HG03095 (cell line): ENCODE results near the gene MNAT1.
"Not testable (repeated sequence)": the region's sequence is repeated elsewhere in the genome, so short reads cannot be mapped to it uniquely, and the experiment has no call there.

Source experiments
- ATAC-seq: cut with Tn5 transposase; IDR thresholded peaks from one replicate; pipeline ENCODE4 v1.9.1; 2021; ENCODE audit warnings: moderate library complexity; ENCODE audit not compliant: unreplicated experiment

The MNAT1 gene

DNA sequence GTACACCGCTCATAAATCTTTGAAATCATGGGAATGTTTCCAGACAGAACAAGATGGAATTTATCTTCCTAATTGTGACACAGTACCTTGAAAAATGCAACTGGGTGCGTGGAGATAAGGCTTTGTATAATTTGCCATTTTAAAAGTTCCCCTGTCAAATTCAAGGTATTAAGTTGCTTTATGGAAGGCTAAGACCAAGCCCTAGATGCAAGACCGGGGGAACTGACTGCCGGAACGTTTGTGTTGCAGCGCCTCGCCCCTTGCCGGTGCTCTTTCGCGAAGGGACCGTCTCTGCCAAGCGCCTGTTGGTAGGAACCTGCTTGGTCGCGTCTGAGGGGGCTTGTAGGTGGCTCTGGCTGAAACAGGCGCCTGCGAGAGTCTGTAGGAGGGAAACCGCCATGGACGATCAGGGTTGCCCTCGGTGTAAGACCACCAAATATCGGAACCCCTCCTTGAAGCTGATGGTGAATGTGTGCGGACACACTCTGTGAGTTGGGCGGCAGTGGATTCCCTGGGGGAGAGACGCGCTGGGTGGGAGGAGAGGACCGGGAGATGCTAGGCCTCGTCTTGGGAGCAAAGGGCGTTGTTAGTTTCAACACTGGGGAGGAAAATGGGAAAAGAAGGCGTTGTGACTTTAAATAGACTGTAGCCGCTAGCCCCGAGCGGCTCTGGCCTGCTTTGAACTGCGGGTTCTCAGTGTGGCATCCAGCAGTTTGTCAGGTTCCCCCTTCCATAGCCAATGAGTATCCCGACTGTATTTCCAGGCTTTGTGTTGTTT lies at the start of gene MNAT1:
TSS of gene MNAT1 (plus strand) at position 297 of the 778 bp plus-strand sequence. CDS start at position 399, 102 bp downstream.
- ATAC-seq = peak; percentile 94

DNA sequence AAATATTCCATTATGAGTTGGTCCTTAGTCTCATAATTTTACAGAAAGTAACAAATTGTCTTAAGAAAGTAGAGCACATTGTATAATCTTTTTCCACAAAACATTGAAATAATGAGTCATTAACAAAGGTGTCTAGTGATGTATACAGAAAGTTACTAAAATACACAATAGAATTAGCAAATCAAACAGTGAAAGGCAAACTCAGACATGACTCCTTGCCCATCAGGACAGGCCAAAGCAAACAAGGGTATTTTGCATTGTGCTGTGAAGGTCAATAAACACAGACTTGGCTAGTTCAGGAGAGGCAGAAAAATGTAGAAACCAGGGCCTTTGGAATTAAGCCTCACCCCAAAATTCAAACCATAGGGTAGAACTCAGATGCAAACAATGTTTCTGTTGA lies 47.7 kb upstream of the MNAT1 start:
- ATAC-seq = no peak

DNA sequence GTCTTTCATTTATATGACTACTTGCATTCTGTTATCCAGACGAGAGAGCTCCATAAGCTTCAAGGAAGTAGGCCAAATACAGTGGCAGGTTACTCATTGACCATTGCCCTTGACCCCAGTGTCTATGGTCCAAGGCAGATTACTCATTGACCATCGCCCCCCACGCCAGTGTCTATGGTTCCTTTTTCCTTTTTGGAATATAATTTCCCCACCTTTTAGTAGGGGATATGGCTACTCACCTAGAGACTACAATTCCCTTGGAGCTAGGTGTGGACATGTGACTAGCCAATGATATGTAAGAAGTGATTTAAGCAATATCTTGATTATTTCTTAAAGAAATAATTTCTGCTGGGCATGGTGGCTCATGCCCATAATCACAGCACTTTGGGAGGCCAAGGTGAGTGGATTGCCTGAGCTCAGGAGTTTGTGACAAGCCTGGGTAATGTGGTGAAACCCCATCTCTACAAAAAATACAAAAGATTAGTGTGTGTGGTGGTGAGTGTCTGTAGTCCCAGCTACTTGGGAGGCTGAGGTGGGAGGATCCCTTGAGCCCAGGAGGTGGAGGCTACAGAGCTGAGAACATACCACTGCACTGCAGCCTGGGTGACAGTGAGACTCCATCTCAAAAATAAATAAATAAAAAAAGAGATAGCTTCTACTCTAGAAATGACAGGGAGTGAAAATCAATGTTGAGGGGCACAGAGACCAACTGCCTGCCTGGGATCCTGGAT lies 43.0 kb upstream of the MNAT1 start:
- no peak for ATAC-seq

DNA sequence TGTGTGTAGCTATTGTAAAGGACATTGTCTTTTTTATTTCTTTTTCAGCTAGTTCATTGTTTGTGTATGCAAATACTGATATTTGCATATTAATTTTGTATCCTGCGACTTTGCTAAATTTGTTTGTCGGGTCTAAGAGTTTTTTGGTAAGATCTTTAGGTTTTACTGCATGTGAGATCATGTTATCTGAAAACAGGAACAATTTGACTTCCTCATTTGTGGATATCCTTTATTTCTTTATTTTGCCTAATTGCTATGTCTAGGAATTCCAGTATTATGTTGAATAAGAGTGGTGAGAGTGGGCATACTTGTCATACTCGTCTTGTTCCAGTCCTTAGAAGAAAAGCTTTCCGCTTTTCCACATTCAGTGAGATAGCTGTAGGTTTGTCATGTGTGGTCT lies 39.2 kb upstream of the MNAT1 start:
- ATAC-seq = no peak

DNA sequence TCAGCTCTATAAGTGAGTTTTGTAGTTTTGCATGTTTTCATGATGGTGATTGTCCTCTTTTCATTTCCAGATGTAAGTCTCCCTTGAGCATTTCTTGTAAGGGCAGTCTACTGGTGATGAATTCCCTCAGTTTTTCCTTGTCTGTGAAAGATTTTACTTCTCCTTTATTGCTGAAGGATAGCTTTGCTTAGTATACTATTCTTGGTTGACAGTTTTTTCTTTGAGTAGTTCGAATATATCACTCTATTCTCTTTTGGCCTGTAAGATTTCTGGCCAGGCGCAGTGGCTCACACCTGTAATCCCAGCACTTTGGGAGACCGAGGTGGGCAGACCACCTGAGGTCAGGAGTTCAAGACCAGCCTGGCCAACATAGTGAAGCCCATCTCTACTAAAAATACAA lies 34.0 kb upstream of the MNAT1 start:
- no peak for ATAC-seq

DNA sequence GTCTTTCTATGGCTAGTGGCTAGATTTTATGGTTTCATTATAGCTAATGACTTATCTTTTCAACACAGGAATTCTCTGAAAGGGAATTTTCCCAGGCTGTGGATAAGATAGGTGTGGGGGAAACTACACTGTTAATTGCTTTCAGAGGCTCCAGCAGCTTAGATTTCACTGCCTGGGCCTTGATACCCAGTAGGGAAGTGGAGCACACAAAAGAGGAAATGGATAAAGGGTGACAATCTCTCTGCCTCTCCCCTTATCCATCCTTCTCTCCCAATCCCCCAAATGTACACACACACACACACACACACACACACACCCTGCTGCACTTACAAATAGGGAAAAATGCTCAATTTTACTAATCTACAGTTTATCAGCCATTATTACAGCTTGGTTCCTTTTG lies 29.5 kb upstream of the MNAT1 start:
- no peak for ATAC-seq

DNA sequence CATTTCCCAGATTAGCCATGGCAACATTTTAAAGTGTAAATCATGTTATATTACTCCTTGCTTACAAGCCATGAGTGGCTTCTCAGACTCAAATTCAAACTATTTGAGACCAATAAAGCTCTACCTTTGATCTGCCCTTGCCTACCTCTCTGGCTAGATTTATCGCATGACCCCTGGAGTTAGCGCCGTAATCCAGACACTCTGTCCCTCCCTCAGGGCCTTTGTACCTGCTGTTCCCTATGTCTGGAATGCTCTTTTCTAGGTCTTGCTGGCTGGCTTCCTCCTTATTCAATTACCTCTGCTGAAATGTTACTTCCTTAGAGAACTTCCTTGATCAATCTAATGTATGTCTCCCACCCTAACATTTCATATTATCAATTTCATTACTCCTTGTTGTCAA lies 26.7 kb upstream of the MNAT1 start:
- ATAC-seq = no peak

DNA sequence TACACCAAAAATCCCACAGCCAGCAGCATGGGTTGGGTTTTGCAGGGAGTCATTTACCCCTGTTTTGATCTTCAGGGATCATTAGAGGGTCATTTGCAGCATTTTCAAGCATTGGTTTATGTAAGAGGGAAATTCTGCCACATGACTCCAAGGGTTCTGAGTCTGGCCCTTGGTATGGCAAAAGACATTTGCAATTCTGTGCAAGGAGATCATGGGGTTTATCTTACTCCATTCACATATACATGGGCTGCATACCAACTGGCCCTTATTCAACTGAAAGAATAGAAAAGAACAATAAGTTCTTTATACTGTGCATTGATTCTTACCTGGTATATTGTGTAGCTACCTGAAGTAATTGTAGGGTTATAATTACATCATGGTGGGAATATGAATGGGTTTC lies 24.1 kb upstream of the MNAT1 start:
- no peak for ATAC-seq

DNA sequence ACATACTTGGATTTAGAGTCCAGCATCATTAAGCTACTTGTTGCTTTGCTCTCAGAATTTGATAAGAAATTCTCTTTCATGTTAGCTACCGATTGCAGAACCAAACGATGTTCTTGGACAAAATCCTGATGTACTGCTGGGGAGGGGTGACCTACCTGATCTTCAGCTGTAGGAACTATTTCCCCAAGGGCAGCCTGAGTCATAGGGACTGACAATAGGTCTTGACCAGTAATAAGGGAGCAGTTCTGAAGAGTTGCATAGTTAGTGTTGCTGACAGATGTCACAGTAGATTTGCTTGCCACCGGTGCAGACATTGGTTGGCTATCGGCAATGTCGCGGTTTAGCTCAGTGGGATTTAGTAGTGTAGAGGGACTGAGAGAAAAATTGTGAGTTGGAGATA lies 21.0 kb upstream of the MNAT1 start:
- no peak for ATAC-seq

DNA sequence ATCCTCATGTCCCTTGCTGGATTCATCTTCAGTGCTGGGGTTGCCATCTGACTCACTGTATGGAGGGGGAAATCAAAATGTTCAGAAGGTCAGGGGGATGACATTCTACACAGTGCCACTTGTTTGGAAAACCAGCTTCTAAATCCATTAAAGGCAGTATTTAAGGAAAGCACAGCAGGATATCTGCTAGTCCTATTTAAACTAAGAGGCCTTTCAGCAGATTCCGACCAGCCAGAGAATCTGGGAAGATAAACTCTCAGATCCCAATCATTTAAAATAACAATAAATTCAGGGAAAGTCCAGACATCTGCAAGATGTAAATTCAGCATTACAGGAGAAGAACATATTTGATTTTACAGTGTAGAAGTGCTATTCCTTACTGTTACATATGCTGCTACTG lies 14.2 kb upstream of the MNAT1 start:
- ATAC-seq = no peak

DNA sequence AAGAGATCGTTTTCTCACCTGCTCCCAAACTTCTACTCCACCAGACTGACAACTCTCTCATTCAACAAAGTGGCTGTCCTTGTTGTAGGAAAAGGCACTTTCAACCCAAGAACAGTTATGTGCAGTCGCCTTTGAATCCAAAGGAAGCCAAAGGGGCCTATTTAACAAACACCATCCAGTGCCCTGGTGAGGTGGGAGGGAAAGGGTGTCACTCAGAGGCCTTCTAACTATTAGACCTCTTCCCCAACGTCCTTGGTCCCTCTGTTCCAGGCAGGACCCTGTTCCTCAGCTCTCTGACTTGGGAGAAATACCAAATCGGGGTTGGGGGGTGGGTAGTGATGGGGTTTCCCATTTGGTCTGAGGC lies 13.6 kb upstream of the MNAT1 start:
- no peak for ATAC-seq

DNA sequence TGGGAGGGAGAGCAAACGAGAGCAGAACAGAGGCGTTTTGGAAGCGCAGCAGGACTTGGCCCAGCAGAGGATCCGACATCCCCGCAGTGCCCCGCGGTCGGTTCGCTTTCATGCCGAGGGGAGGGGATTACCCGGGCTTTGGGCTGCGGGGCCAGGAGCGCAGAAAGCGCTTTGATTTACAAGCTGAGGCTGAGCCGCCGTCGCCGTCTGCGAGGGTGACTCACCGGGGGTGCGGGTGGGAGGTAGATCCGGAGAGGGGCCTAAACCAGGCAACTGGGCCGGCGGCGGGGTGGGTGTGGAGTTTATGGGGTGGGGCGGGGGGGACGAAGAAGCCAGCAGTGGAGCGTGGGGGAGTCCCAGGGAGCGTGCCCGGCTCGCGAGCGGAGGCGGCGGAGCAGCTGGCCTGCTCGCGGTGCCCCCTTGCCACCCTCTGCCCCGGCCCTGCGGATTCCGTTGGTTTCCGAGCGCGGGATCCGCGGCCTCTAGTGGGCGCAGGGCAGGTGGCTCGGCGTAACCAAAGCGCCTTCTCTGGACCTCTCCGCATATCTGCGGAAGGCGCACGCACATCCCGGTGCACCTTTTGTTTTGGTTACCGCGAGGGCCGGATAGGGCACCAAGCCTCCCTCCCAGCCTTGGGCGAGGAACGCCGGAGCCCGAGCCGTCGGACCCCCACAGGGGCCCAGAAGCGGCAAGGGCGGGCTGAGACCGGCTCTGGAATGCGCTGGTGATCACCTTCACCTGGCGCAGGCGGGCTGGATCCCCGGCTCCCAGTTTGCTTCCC lies 13.0 kb upstream of the MNAT1 start:
- ATAC-seq = no peak

DNA sequence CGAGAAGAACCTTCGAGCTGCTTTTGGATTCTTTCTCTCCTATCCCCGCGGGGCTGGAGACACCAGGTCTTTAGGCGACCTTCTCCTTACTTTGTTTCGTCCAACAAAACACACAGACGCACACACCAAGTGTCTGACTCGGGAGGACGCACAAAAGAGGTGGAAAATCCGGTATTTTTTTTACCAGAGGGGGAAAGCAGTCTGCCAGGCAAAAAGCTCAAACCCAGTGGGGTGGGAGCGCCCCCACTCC lies 12.5 kb upstream of the MNAT1 start:
- ATAC-seq = no peak

DNA sequence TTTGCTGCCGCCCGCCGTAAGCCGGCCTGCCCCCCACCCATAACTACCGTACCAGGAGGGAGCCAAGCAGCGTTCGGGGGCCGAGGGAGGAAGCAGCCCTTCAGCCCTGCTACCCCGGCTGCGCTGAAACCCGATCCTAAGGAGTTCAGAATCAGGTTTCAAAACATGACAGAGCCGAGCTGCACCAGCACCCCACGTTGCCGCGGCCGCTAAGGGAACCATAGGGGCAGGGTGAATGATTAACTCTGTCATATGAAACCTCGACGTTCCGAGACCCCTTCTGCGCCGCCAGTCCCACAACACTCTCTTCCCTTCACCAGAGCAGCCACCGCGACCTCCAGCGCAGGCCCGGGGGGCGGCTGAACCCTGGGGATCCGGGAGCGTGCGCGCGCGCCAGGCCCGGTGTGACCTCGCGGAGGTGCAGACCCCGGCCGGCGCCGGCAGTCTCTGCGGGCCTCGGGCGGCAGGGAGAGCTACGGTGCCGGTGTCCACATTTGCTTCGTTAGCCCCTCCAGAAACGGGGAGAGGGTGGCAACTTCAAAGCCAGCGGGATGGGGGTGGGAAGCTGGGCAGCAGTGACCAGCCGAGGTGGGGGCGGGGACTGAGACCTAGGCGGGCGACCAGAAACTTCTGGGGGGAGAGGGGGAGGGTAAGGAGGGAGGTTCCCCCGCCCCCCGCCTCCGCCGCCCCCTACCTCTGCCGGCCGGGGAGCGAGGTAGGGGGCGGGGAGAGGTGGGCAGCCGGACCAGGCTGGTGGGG lies 12.0 kb upstream of the MNAT1 start:
- ATAC-seq = no peak

DNA sequence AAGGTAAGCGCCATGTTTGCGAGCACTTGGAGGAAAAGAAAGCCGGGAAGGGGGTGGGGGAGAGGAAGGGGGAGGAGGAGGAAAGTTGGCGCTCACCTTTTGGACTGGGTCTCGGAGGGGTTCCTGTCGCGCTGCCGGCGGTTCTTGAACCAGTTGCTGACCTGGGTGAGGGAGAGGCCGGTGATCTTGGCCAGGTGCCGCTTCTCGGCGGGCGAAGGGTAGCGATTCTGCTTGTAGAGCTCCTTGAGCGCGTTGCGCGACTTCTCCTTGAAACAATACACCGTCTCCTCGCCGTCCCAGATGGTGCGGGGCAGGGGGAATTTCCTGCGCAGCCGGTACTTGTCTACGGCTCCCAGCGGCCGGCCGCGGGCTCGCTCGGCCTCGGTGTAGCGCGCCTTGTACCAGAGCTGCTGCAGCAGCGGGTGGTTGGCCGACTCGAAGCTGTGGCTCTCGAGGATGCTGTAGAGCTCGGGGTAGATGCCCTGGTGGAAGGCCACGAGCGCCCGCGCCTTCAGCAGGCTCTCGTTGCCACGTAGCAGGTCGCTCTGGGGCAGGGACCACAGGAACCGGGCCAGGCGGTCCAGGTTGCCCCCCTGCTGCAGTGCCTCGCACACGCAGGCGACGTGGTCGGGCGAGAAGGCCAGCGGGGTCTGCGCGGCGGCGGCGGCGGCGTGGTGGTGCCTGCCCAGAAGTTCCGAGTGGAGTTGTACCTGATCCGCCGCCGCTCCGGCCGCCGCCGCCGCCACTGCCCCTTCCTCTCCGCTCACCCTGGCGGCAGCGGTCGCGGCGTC lies 11.2 kb upstream of the MNAT1 start:
- peak; percentile 31 for ATAC-seq

DNA sequence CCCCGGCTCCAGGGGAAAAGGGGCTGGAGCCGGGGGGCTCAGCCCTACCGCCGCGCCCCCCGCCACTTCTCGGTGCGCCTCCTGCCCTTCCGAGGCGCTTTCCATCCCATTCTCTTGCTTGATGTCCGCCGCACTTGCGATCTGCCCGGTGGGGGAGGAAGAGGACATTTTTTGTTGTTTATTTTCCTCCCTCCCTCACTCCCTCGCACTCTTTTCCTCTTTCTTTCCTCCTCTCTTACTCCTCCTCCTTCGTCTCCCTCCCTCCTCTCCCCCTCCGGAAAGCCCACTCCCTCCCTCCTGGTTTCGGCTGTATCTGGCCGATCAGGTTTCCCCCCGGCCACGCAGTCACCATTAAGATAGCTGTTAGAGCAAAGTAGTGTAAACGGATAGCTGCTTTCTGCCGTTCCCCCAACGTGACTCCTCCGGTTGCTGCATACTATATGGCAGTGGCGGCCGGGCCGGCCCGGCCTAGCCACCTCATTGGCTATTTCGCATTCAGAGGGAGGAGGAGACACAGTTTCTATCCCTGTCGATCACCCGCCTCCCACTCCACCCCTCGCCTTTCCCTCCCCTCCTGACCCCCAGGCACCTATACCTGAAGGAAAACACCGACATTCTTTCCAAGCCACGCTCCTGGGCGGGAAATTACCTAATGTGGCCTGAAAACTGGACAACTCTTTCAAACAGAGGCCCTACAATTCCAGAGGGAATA lies 10.5 kb upstream of the MNAT1 start, which contains the start of gene SIX4:
TSS of gene SIX4 (minus strand) at position 445 of the 712 bp plus-strand sequence. CDS start at position 168, 277 bp downstream.
- ATAC-seq = peak; percentile 54

DNA sequence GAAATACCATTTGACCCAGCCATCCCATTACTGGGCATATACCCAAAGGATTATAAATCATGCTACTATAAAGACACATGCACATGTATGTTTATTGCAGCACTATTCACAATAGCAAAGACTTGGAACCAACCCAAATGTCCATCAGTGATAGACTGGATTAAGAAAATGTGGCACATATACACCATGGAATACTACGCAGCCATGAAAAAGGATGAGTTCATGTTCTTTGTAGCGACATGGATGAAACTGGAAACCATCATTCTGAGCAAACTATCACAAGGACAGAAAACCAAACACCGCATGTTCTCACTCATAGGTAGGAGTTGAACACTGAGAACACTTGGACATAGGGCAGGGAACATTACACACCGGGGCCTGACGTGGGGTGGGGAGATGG lies 3.3 kb upstream of the MNAT1 start:
- ATAC-seq = not testable (repeated sequence)

DNA sequence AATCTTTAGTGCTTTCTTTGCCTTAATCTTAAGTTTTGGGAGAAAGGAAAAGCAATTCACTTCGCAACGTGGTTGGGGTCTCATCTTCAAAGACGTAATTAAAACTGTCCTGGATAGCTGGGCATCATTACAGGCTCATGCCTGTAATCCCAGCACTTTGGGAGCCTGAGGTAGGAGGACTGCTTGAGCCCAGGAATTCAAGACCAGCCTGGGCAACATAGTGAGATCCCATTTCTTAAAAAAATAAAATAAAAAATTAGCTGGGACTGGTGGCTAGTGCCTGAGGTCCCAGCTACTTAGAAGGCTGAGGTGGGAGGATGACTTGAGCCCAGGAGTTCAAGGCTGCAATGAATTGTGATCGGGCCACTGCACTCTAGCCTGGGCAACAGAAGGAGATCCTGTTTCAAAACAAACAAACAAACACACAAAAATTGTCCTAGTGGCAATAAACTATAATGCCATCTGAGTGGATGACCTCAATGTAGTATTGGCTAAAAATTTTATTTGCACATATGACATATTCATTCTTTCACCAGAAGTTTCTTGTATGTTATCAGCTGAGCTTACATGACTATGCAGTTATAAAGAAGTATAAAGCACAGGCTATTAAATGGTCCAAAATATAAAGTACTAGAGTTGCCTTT lies 1.6 kb upstream of the MNAT1 start:
- ATAC-seq = no peak

DNA sequence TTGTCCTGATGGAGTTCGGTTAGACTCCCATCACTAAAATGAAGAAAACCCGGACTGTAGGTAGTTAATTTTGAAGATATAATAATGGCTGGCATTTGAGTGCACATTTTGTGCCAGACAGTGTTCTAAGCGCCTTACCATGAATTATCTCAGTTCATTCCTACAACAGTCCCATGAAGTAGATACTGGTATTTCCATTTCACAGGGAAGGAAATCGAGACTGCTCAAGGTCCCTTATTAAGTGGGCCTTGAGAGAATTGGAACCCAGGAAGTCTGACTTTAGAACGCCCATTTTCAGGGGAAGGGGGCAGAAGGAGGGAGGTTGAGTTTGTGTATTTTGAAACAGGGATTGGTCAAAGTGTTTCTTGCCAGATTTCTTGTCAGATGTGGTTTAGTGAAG lies 855 bp downstream of the MNAT1 start:
- no peak for ATAC-seq
